NT2/D1 (cell line): ENCODE data around the gene SIL1.
"Not testable (repeated sequence)": the region's sequence is repeated elsewhere in the genome, so short reads cannot be mapped to it uniquely, and the experiment has no call there.

Experiments used
- DNase-seq: peaks from one replicate; pipeline ENCODE4 v3.0.0-alpha.2; 2011; ENCODE audit warnings: low read depth, low spot score
- H3K27me3 ChIP-seq: 2 replicates; pipeline ENCODE4 v1.6.0; 2011; ENCODE audit warnings: mild to moderate bottlenecking; ENCODE audit not compliant: insufficient read length, insufficient read depth
- H3K36me3 ChIP-seq: 2 replicates; pipeline ENCODE4 v1.6.1; 2011; ENCODE audit warnings: mild to moderate bottlenecking, low read length, mixed read lengths; ENCODE audit not compliant: insufficient read depth, insufficient read length
- H3K4me1 ChIP-seq: 2 replicates; pipeline ENCODE4 v1.5.1; 2011; ENCODE audit not compliant: insufficient read depth, insufficient read length
- H3K4me3 ChIP-seq: 2 replicates; pipeline ENCODE4 v1.5.1; 2011; ENCODE audit warnings: low read depth; ENCODE audit not compliant: insufficient read length
- H3K9ac ChIP-seq: 2 replicates; pipeline ENCODE4 v1.6.0; 2011; ENCODE audit warnings: low read depth; ENCODE audit not compliant: insufficient read length
- H3K9me3 ChIP-seq: 2 replicates; pipeline ENCODE4 v1.5.1; 2011; ENCODE audit warnings: mild to moderate bottlenecking, low read length; ENCODE audit not compliant: insufficient read depth
- SUZ12 ChIP-seq: IDR thresholded peaks from 2 replicates; pipeline ENCODE4 v1.6.1; 2011; ENCODE audit not compliant: insufficient read length, insufficient read depth; ENCODE audit errors: extremely low read depth
- YY1 ChIP-seq: IDR thresholded peaks from 2 replicates; pipeline ENCODE4 v1.6.1; 2011; ENCODE audit not compliant: insufficient read length, insufficient read depth
- ZNF274 ChIP-seq: IDR thresholded peaks from 2 replicates; pipeline ENCODE4 v1.6.1; 2011; ENCODE audit warnings: mild to moderate bottlenecking, low read depth, low read length

SIL1 gene

GRCh38 chr5:139181322-139181730 is 16.8 kb downstream of the SIL1 start:
- no peak for TF ChIP-seq YY1
- DNase-seq, result no peak
- Histone ChIP-seq H3K27me3 (no peaks in the 10 kb centered on the region), H3K4me1 (peaks cover 3% of the 10 kb centered on the region), H3K9me3 (no peaks in the 10 kb centered on the region), H3K4me3 (no peak overlapping the region), H3K36me3 (no peaks in the 10 kb centered on the region), H3K9ac (no peak overlapping the region)

- peaks cover 3% of the 10 kb centered on the region for H3K4me1 ChIP-seq
These were observed 17.3 kb downstream of the SIL1 start for GRCh38 chr5:139180850-139181249.

GRCh38 chr5:139179778-139180513 is 18.2 kb downstream of the SIL1 start:
- H3K9ac ChIP-seq, H3K36me3 ChIP-seq, H3K27me3 ChIP-seq, H3K4me1 ChIP-seq, DNase-seq, H3K9me3 ChIP-seq, H3K4me3 ChIP-seq: not testable (repeated sequence)

More at GRCh38 chr5:139180850-139181249, 17.3 kb downstream of the SIL1 start:
- H3K4me3 ChIP-seq, result no peak overlapping the region
- H3K36me3 ChIP-seq, result no peaks in the 10 kb centered on the region
- no peaks in the 10 kb centered on the region for H3K9me3 ChIP-seq
- TF ChIP-seq YY1 (no peak), ZNF274 (no peak), SUZ12 (no peak)
- no peaks in the 10 kb centered on the region for H3K27me3 ChIP-seq
- no peak overlapping the region for H3K9ac ChIP-seq
- no peak for DNase-seq

- no peak for TF ChIP-seq YY1
- TF ChIP-seq ZNF274, result no peak
- TF ChIP-seq SUZ12, result no peak
- no peaks in the 10 kb centered on the region for H3K36me3 ChIP-seq
- no peak overlapping the region for H3K9ac ChIP-seq
- no peaks in the 10 kb centered on the region for H3K9me3 ChIP-seq
- H3K4me1 ChIP-seq, result peaks cover 3% of the 10 kb centered on the region
- H3K4me3 ChIP-seq, result no peak overlapping the region
- DNase-seq, result peak; percentile 39
- no peaks in the 10 kb centered on the region for H3K27me3 ChIP-seq
These were observed 19.2 kb downstream of the SIL1 start for GRCh38 chr5:139178935-139179334.

- no peak overlapping the region for H3K9ac ChIP-seq
- H3K27me3 ChIP-seq, result no peaks in the 10 kb centered on the region
- no peak overlapping the region for H3K4me3 ChIP-seq
- no peaks in the 10 kb centered on the region for H3K36me3 ChIP-seq
- DNase-seq, result no peak
- TF ChIP-seq ZNF274 (no peak), YY1 (no peak)
- H3K4me1 ChIP-seq, result peaks cover 3% of the 10 kb centered on the region
- H3K9me3 ChIP-seq, result no peaks in the 10 kb centered on the region
These were observed 19.6 kb downstream of the SIL1 start for GRCh38 chr5:139178589-139178917.

GRCh38 chr5:139177809-139178588 is 20.2 kb downstream of the SIL1 start:
- peaks cover 3% of the 10 kb centered on the region for H3K4me1 ChIP-seq
- TF ChIP-seq ZNF274, result no peak
- no peak for TF ChIP-seq SUZ12
- no peak for TF ChIP-seq YY1
- H3K27me3 ChIP-seq, result no peaks in the 10 kb centered on the region
- H3K36me3 ChIP-seq, result no peaks in the 10 kb centered on the region
- no peaks in the 10 kb centered on the region for H3K9me3 ChIP-seq
- H3K9ac ChIP-seq, result no peak overlapping the region
- DNase-seq, result no peak
- H3K4me3 ChIP-seq, result no peak overlapping the region

GRCh38 chr5:139177281-139177680 is 20.9 kb downstream of the SIL1 start:
- not testable (repeated sequence) for DNase-seq, H3K27me3 ChIP-seq, H3K4me1 ChIP-seq, H3K9me3 ChIP-seq, H3K9ac ChIP-seq, H3K36me3 ChIP-seq, H3K4me3 ChIP-seq

GRCh38 chr5:139174382-139174781 is 23.8 kb downstream of the SIL1 start:
- not testable (repeated sequence) for H3K36me3 ChIP-seq, H3K4me3 ChIP-seq, DNase-seq, H3K4me1 ChIP-seq, H3K9ac ChIP-seq, H3K9me3 ChIP-seq, H3K27me3 ChIP-seq
